Lower lobe of right lung (tissue), 2 donors: ENCODE measurements around the gene FAF1. TPM values are rescaled to one million over a fixed set of nuclear protein-coding genes. Genes with fewer than 3 reads are reported as not detected.

ENCODE experiments used
- ATAC-seq, 2 donors: fragments of 200-7000 bp; cut with Tn5 transposase; one replicate each; pipeline ENCODE4 v1.9.1; 2020 to 2022; ENCODE audit warnings: mild to moderate bottlenecking in 2 of 2, moderate library complexity in 2 of 2
- DNase-seq: peaks from one replicate; pipeline ENCODE4 v3.0.0-alpha.2; 2020
- H3K27ac ChIP-seq: fragments of 200-600 bp; one replicate; pipeline ENCODE4 v1.8.0; 2022
- H3K27me3 ChIP-seq: fragments of 200-600 bp; one replicate; pipeline ENCODE4 v1.8.0; 2022; ENCODE audit warnings: low read depth
- H3K36me3 ChIP-seq: fragments of 200-600 bp; one replicate; pipeline ENCODE4 v1.8.0; 2022; ENCODE audit warnings: mild to moderate bottlenecking
- H3K4me1 ChIP-seq: fragments of 200-600 bp; one replicate; pipeline ENCODE4 v1.8.0; 2022
- H3K4me3 ChIP-seq: fragments of 200-600 bp; one replicate; pipeline ENCODE4 v1.8.0; 2022; ENCODE audit warnings: mild to moderate bottlenecking
- H3K9me3 ChIP-seq: fragments of 200-600 bp; one replicate; pipeline ENCODE4 v1.8.0; 2022
- CTCF ChIP-seq: fragments of 200-600 bp; IDR thresholded peaks from one replicate; pipeline ENCODE4 v1.8.0; 2022; ENCODE audit warnings: antibody characterized with exemption, mild to moderate bottlenecking
- intact Hi-C: fragments of 100-400 bp; cut with DNase I; formaldehyde crosslinking; loops from one replicate; pipeline ENCODE4 v1.11.0; 2022
- total RNA-seq: library from RNA; stranded (reverse); fragmentation: NEBNext Ultra II Directional; extraction: Animal tissue kit (Norgen Biotek cat#: 25700); gene quantifications from one replicate; pipeline ENCODE4 v1.2.1, GENCODE V29; 2021
- donor health status: DM: no; HTN: yes; CAD: no; lungs with severe emphysema.

Gene FAF1
- total RNA-seq, 1 donor from 2014 or later, result 45.0 TPM

- ATAC-seq, result no peak
Measured at GRCh38 chr1:50853325-50853724, 106.7 kb downstream of the FAF1 start.

GRCh38 chr1:50852889-50853288, 107.2 kb downstream of the FAF1 start:
- DNase-seq, result no peak
- no peaks in the 10 kb centered on the region for H3K4me1 ChIP-seq
- intact Hi-C loops, result no loop called here
- TF ChIP-seq CTCF, result no peak
- H3K36me3 ChIP-seq, result no peaks in the 10 kb centered on the region
- no peak for ATAC-seq
- H3K4me3 ChIP-seq, result no peak overlapping the region
- no peaks in the 10 kb centered on the region for H3K27me3 ChIP-seq
- H3K27ac ChIP-seq, result no peak overlapping the region
- no peaks in the 10 kb centered on the region for H3K9me3 ChIP-seq

More at GRCh38 chr1:50853325-50853724, 106.7 kb downstream of the FAF1 start:
- H3K9me3 ChIP-seq, result no peaks in the 10 kb centered on the region
- TF ChIP-seq CTCF, result no peak
- H3K4me3 ChIP-seq, result no peak overlapping the region
- no peak for DNase-seq
- no peak overlapping the region for H3K27ac ChIP-seq
- H3K27me3 ChIP-seq, result no peaks in the 10 kb centered on the region
- intact Hi-C loops, result no loop called here
- no peaks in the 10 kb centered on the region for H3K4me1 ChIP-seq
- H3K36me3 ChIP-seq, result no peaks in the 10 kb centered on the region

GRCh38 chr1:50851466-50851865, 108.6 kb downstream of the FAF1 start:
- H3K9me3 ChIP-seq, result no peaks in the 10 kb centered on the region
- H3K4me3 ChIP-seq, result no peak overlapping the region
- H3K4me1 ChIP-seq, result no peaks in the 10 kb centered on the region
- H3K36me3 ChIP-seq, result no peaks in the 10 kb centered on the region
- ATAC-seq, result no peak
- no peaks in the 10 kb centered on the region for H3K27me3 ChIP-seq
- intact Hi-C loops, result no loop called here
- DNase-seq, result no peak
- TF ChIP-seq CTCF, result no peak
- H3K27ac ChIP-seq, result no peak overlapping the region

- Histone ChIP-seq H3K4me1 (no peaks in the 10 kb centered on the region), H3K27ac (no peak overlapping the region), H3K4me3 (no peak overlapping the region), H3K9me3 (no peaks in the 10 kb centered on the region), H3K36me3 (no peaks in the 10 kb centered on the region), H3K27me3 (no peaks in the 10 kb centered on the region)
- ATAC-seq, result no peak
- TF ChIP-seq CTCF, result no peak
- DNase-seq, result no peak
- intact Hi-C loops, result no loop called here
Measured at GRCh38 chr1:50851034-50851433, 109.0 kb downstream of the FAF1 start.

- no peaks in the 10 kb centered on the region for H3K4me1 ChIP-seq
- TF ChIP-seq CTCF, result no peak
- no peaks in the 10 kb centered on the region for H3K27me3 ChIP-seq
- H3K4me3 ChIP-seq, result no peak overlapping the region
- H3K27ac ChIP-seq, result no peak overlapping the region
- DNase-seq (no peak), ATAC-seq (no peak)
- no peaks in the 10 kb centered on the region for H3K9me3 ChIP-seq
- intact Hi-C loops, result no loop called here
- no peaks in the 10 kb centered on the region for H3K36me3 ChIP-seq
Measured at GRCh38 chr1:50847303-50847702, 112.8 kb downstream of the FAF1 start.
